Upper lobe of left lung (tissue), 4 donors: ENCODE data around the gene F8A3.
"Not testable (repeated sequence)": the region's sequence is repeated elsewhere in the genome, so short reads cannot be mapped to it uniquely, and the experiment has no call there.

Source experiments
- EP300 ChIP-seq, 4 donors: sonication (generic); formaldehyde crosslinking; IDR thresholded peaks; one replicate each; pipeline ENCODE4 v1.5.1; 2017; ENCODE audit warnings: antibody characterized with exemption in 4 of 4, control low read depth in 2 of 4
- POLR2AphosphoS5 ChIP-seq, 2 donors: sonication (generic); formaldehyde crosslinking; IDR thresholded peaks; one replicate each; pipeline ENCODE4 v1.5.1; 2017; ENCODE audit warnings: antibody characterized with exemption in 2 of 2
- TF ChIP-seq, protein P1 (sequence below), 6 experiments: fragments of 450-650 bp in 4 of 6; fragments of 200-600 bp in 2 of 6; sonication (generic) in 2 of 6; IDR thresholded peaks; one replicate each; pipeline ENCODE4 v1.5.1; 2016 to 2019; ENCODE audit warnings: antibody characterized with exemption in 6 of 6

DNA sequence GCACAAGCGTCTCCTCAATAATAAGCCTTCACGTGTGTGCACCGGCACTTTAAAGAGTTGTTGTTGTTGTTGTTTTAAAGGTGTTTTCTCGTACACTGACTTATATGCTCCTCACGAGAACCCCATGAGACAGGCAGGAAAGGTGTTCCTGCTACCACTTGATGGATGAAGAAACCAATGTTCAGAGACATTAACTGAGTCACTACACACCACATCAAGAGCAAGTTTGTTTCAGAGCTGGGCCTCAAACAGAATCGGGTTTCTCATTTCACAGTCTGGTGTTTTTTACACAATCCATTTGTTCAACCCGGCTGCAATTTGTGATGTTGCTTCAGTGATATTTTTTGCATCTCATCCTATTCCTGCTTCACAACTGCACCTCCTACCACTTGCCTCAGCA, 18.7 kb upstream of the F8A3 start:
- TF ChIP-seq, protein P1, sequence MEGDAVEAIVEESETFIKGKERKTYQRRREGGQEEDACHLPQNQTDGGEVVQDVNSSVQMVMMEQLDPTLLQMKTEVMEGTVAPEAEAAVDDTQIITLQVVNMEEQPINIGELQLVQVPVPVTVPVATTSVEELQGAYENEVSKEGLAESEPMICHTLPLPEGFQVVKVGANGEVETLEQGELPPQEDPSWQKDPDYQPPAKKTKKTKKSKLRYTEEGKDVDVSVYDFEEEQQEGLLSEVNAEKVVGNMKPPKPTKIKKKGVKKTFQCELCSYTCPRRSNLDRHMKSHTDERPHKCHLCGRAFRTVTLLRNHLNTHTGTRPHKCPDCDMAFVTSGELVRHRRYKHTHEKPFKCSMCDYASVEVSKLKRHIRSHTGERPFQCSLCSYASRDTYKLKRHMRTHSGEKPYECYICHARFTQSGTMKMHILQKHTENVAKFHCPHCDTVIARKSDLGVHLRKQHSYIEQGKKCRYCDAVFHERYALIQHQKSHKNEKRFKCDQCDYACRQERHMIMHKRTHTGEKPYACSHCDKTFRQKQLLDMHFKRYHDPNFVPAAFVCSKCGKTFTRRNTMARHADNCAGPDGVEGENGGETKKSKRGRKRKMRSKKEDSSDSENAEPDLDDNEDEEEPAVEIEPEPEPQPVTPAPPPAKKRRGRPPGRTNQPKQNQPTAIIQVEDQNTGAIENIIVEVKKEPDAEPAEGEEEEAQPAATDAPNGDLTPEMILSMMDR (IDR thresholded peaks at IDR 0.05): not testable (repeated sequence)
- TF ChIP-seq EP300, POLR2AphosphoS5 (IDR thresholded peaks at IDR 0.05): not testable (repeated sequence)
